ENCODE measurements around the gene DYSF. TPM values are rescaled to one million over a fixed set of nuclear protein-coding genes. Genes with fewer than 3 reads are reported as not detected.
"Not testable (repeated sequence)": the region's sequence is repeated elsewhere in the genome, so short reads cannot be mapped to it uniquely, and the experiment has no call there.

DYSF gene
- polyA plus RNA-seq, 1 donor from 2014 or later: 0.04 TPM

DNA sequence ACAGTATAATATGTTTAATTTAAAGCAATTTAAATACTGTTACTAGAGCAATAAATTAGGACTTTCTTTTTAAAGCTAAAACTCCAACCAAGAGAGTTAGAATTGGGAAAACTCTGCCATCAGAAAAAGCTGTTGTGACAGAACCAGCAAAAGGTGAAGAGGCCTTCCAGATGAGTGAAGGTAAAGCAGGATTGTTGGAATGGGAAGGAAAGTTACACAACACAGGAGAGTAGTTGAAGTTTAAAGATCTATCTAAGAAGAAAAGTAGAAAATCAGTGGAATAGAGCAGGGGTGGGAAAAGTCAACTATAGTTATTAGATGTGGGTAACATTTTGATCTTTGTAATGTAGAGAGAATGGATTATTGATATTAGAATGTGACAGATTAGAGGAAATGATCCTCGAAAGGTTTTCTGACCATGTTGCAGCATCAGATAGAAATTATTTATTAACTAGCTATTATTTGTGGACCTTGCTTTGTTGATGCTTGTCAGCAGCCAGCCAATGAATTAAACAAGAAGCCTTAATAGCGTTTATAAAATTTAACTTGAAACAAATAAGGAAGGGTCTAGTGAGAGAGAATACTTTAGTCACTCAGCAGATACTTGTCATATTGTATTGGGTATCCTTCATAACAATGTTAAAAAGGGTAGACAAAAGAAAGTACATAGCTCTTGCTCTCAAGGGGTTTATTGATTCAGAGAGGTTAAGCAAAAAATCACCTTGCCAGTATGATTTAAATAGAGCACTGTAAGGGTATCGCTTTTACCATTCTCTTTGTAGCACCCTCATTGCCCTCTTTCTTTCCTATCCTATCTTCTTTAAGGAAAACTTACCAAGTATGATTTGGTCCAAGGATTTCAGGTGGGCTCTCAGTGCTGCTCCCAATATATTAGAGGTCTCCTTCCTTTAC is 24.6 kb upstream of the DYSF start:
- TF ChIP-seq TAF1 (IDR thresholded peaks at IDR 0.05; ENCODE audit: low read depth) (no peak), POLR2AphosphoS5 (IDR thresholded peaks at IDR 0.05) (no peak), EZH2 (IDR thresholded peaks at IDR 0.05; ENCODE audit: borderline replicate concordance, insufficient read depth, low read length, poor library complexity, severe bottlenecking) (no peak), RAD21 (conservative IDR thresholded peaks at IDR 0.05) (no peak), SMC3 (conservative IDR thresholded peaks at IDR 0.05; ENCODE audit: poor library complexity) (no peak), MXI1 (conservative IDR thresholded peaks at IDR 0.05; ENCODE audit: poor library complexity, severe bottlenecking) (no peak), EP300 (conservative IDR thresholded peaks at IDR 0.05; ENCODE audit: poor library complexity, severe bottlenecking) (no peak)
- TF ChIP-seq, protein P1, sequence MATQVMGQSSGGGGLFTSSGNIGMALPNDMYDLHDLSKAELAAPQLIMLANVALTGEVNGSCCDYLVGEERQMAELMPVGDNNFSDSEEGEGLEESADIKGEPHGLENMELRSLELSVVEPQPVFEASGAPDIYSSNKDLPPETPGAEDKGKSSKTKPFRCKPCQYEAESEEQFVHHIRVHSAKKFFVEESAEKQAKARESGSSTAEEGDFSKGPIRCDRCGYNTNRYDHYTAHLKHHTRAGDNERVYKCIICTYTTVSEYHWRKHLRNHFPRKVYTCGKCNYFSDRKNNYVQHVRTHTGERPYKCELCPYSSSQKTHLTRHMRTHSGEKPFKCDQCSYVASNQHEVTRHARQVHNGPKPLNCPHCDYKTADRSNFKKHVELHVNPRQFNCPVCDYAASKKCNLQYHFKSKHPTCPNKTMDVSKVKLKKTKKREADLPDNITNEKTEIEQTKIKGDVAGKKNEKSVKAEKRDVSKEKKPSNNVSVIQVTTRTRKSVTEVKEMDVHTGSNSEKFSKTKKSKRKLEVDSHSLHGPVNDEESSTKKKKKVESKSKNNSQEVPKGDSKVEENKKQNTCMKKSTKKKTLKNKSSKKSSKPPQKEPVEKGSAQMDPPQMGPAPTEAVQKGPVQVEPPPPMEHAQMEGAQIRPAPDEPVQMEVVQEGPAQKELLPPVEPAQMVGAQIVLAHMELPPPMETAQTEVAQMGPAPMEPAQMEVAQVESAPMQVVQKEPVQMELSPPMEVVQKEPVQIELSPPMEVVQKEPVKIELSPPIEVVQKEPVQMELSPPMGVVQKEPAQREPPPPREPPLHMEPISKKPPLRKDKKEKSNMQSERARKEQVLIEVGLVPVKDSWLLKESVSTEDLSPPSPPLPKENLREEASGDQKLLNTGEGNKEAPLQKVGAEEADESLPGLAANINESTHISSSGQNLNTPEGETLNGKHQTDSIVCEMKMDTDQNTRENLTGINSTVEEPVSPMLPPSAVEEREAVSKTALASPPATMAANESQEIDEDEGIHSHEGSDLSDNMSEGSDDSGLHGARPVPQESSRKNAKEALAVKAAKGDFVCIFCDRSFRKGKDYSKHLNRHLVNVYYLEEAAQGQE (IDR thresholded peaks at IDR 0.05; ENCODE audit: borderline replicate concordance): no peak
- TF ChIP-seq, protein P2, sequence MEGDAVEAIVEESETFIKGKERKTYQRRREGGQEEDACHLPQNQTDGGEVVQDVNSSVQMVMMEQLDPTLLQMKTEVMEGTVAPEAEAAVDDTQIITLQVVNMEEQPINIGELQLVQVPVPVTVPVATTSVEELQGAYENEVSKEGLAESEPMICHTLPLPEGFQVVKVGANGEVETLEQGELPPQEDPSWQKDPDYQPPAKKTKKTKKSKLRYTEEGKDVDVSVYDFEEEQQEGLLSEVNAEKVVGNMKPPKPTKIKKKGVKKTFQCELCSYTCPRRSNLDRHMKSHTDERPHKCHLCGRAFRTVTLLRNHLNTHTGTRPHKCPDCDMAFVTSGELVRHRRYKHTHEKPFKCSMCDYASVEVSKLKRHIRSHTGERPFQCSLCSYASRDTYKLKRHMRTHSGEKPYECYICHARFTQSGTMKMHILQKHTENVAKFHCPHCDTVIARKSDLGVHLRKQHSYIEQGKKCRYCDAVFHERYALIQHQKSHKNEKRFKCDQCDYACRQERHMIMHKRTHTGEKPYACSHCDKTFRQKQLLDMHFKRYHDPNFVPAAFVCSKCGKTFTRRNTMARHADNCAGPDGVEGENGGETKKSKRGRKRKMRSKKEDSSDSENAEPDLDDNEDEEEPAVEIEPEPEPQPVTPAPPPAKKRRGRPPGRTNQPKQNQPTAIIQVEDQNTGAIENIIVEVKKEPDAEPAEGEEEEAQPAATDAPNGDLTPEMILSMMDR (IDR thresholded peaks at IDR 0.05; ENCODE audit: poor library complexity, severe bottlenecking): no peak
- Histone ChIP-seq H3K4me2 (ENCODE audit: low read length) (no peak overlapping the region), H2AFZ (ENCODE audit: low read depth, low read length) (no peak overlapping the region), H3K27me3 (ENCODE audit: insufficient read depth, low read depth, low read length) (no peaks in the 10 kb centered on the region), H3K27ac (ENCODE audit: low read length) (no peak overlapping the region), H3K9me2 (ENCODE audit: insufficient read depth, low read length) (no peaks in the 10 kb centered on the region), H3F3A (ENCODE audit: insufficient read depth, low read length, poor library complexity, severe bottlenecking) (no peaks in the 10 kb centered on the region), H3K9ac (ENCODE audit: low read length) (no peak overlapping the region), H3K79me2 (replicated peaks; ENCODE audit: insufficient read depth, low read length) (peaks cover 7% of the 10 kb centered on the region), H3K4me3 (ENCODE audit: low read length) (no peak overlapping the region), H4K20me1 (ENCODE audit: insufficient read depth) (no peaks in the 10 kb centered on the region), H3K9me3 (ENCODE audit: low read length) (no peaks in the 10 kb centered on the region), H3K36me3 (ENCODE audit: insufficient read depth, low read length) (peaks cover 9% of the 10 kb centered on the region)

DNA sequence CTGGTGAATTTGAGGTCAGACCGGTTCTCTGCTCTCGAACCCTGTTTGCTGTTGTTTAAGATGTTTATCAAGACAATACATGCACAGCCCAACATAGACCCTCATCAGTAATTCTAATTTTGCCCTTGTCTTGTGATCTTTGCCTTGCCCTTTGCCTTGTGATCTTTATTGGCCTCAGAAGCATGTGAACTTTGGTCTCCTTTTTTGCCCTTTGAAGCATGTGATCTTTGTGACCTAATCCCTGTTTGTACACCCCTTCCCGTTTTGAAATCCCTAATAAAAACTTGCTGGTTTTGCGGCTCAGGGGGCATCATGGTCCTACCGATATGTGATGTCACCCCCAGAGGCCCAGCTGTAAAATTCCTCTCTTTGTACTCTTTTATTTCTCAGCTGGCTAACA is 8.2 kb upstream of the DYSF start:
- not testable (repeated sequence) for H3K27ac ChIP-seq (ENCODE audit: low read length); H3K27me3 ChIP-seq (ENCODE audit: insufficient read depth, low read depth, low read length); H3K9me2 ChIP-seq (ENCODE audit: insufficient read depth, low read length); H3K9ac ChIP-seq (ENCODE audit: low read length); H3K4me2 ChIP-seq (ENCODE audit: low read length); H3K79me2 ChIP-seq (replicated peaks; ENCODE audit: insufficient read depth, low read length); H3K4me3 ChIP-seq (ENCODE audit: low read length); H3K36me3 ChIP-seq (ENCODE audit: insufficient read depth, low read length); H3K9me3 ChIP-seq (ENCODE audit: low read length); H3F3A ChIP-seq (ENCODE audit: insufficient read depth, low read length, poor library complexity, severe bottlenecking); H4K20me1 ChIP-seq (ENCODE audit: insufficient read depth); H2AFZ ChIP-seq (ENCODE audit: low read depth, low read length)

All from neural cell (in vitro differentiated cells).